ENCODE measurements around the gene PTPRM.

- TF ChIP-seq CTCF (IDR thresholded peaks at IDR 0.05 in 2 of 3, conservative IDR thresholded peaks at IDR 0.05 in 1 of 3; ENCODE audit: borderline replicate concordance in 1 of 3, insufficient read depth in 1 of 3, low read depth in 2 of 3, low read length in 2 of 3) (no peak), JUND (IDR thresholded peaks at IDR 0.05) (no peak)
These were observed 4.5 kb downstream of the PTPRM start for GRCh38 chr18:7571626-7572025.

Measured in HCT116 (cell line).